Peyer's patch (tissue), 4 donors: ENCODE measurements around the gene NDFIP2.

Experiments used
- CTCF ChIP-seq, 6 experiments: fragments of 450-650 bp in 4 of 6; fragments of 200-600 bp in 2 of 6; sonication (generic) in 1 of 6; IDR thresholded peaks; one replicate each; pipeline ENCODE4 v1.5.1; 2017 to 2019; ENCODE audit warnings: antibody characterized with exemption in 6 of 6, mild to moderate bottlenecking in 3 of 6, moderate library complexity in 1 of 6
- POLR2A ChIP-seq, 2 donors: fragments of 450-650 bp; IDR thresholded peaks; one replicate each; pipeline ENCODE4 v1.5.1; 2017; ENCODE audit warnings: antibody characterized with exemption in 2 of 2, mild to moderate bottlenecking in 2 of 2, moderate library complexity in 2 of 2

GRCh38 chr13:79490326-79490725 lies 9.4 kb downstream of the NDFIP2 start:
- TF ChIP-seq POLR2A (IDR thresholded peaks at IDR 0.05), result no peak
- no peak for TF ChIP-seq CTCF (IDR thresholded peaks at IDR 0.05)
